HG02610 (cell line): ENCODE measurements around the gene PSMG3.
"Not testable (repeated sequence)": the region's sequence is repeated elsewhere in the genome, so short reads cannot be mapped to it uniquely, and the experiment has no call there.

Source experiments
- ATAC-seq: cut with Tn5 transposase; IDR thresholded peaks from one replicate; pipeline ENCODE4 v1.9.1; 2021; ENCODE audit warnings: mild to moderate bottlenecking, moderate library complexity; ENCODE audit not compliant: unreplicated experiment

PSMG3 gene

GRCh38 chr7:1597066-1597760, 27.4 kb upstream of the PSMG3 start:
- ATAC-seq, result no peak

GRCh38 chr7:1596181-1597043, 26.6 kb upstream of the PSMG3 start:
- ATAC-seq, result no peak

GRCh38 chr7:1595636-1596035, 25.8 kb upstream of the PSMG3 start:
- no peak for ATAC-seq

GRCh38 chr7:1595027-1595426, 25.2 kb upstream of the PSMG3 start:
- ATAC-seq, result no peak

GRCh38 chr7:1593904-1594421, 24.1 kb upstream of the PSMG3 start:
- ATAC-seq, result no peak

- ATAC-seq, result no peak
These were observed 23.4 kb upstream of the PSMG3 start for GRCh38 chr7:1593091-1593866.

- no peak for ATAC-seq
These were observed 22.6 kb upstream of the PSMG3 start for GRCh38 chr7:1592299-1592871.

- no peak for ATAC-seq
These were observed 22.0 kb upstream of the PSMG3 start for GRCh38 chr7:1591876-1592275.

GRCh38 chr7:1591396-1591795, 21.6 kb upstream of the PSMG3 start:
- ATAC-seq, result no peak

- ATAC-seq, result no peak
These were observed 21.1 kb upstream of the PSMG3 start for GRCh38 chr7:1590887-1591286.

GRCh38 chr7:1590476-1590875, 20.6 kb upstream of the PSMG3 start:
- no peak for ATAC-seq

- no peak for ATAC-seq
These were observed 19.1 kb upstream of the PSMG3 start for GRCh38 chr7:1588978-1589377.

- no peak for ATAC-seq
These were observed 17.9 kb upstream of the PSMG3 start for GRCh38 chr7:1587738-1588137.

GRCh38 chr7:1586827-1587705, 17.2 kb upstream of the PSMG3 start:
- ATAC-seq, result no peak

- ATAC-seq, result no peak
These were observed 16.4 kb upstream of the PSMG3 start for GRCh38 chr7:1586126-1586826.

- ATAC-seq, result no peak
These were observed 15.5 kb upstream of the PSMG3 start for GRCh38 chr7:1585142-1585981.

GRCh38 chr7:1584700-1585099, 14.9 kb upstream of the PSMG3 start:
- no peak for ATAC-seq

- not testable (repeated sequence) for ATAC-seq
These were observed 13.6 kb upstream of the PSMG3 start for GRCh38 chr7:1583241-1583930.
